Measurements from ENCODE around the gene BORCS5.

DNA sequence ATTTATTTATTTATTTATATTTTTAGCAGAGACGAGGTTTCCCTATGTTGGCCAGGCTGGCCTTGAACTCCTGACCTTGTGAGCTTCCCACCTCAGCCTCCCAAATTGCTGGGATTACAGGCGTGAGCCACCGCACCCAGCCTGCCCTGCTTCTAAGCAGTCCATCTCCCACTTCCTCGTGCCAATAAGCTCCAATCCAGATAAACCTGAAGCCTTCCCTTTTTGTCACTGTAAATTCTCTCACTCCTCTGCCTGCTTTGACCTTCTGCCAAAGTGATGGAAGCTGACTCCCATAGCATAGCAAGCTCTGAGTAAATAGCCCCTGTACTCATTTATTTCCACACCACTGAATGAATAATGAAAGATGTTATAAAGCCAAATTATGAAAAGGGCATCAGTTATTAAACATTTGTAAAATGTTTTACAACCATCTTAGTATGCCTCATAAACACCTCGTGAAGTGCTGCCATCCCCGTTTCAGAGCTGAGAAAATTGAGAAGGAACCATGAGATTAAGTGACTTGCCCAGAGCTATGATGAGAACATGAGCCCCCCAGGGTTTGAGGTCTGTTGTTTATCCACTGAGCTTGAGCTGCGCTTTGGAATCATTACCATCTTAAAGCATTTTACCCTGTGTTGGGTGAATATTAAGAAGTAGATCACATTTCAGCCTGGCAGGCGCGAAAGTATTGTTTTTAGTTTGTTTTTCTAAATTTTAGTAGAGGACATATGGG is 37.3 kb upstream of the BORCS5 start:
- TF ChIP-seq EZH2 (IDR thresholded peaks at IDR 0.05; ENCODE audit: borderline replicate concordance, insufficient read depth, low read depth, low read length, poor library complexity, severe bottlenecking), result no peak
- TF ChIP-seq, protein P1, sequence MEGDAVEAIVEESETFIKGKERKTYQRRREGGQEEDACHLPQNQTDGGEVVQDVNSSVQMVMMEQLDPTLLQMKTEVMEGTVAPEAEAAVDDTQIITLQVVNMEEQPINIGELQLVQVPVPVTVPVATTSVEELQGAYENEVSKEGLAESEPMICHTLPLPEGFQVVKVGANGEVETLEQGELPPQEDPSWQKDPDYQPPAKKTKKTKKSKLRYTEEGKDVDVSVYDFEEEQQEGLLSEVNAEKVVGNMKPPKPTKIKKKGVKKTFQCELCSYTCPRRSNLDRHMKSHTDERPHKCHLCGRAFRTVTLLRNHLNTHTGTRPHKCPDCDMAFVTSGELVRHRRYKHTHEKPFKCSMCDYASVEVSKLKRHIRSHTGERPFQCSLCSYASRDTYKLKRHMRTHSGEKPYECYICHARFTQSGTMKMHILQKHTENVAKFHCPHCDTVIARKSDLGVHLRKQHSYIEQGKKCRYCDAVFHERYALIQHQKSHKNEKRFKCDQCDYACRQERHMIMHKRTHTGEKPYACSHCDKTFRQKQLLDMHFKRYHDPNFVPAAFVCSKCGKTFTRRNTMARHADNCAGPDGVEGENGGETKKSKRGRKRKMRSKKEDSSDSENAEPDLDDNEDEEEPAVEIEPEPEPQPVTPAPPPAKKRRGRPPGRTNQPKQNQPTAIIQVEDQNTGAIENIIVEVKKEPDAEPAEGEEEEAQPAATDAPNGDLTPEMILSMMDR (IDR thresholded peaks at IDR 0.05), result no peak
